ENCODE results near the gene SIL1. TPM values are rescaled to one million over a fixed set of nuclear protein-coding genes. Genes with fewer than 3 reads are reported as not detected.
"Not testable (repeated sequence)": the region's sequence is repeated elsewhere in the genome, so short reads cannot be mapped to it uniquely, and the experiment has no call there.

The SIL1 gene
- total RNA-seq, 1 experiment from 2014 or later: 46.5 TPM

DNA sequence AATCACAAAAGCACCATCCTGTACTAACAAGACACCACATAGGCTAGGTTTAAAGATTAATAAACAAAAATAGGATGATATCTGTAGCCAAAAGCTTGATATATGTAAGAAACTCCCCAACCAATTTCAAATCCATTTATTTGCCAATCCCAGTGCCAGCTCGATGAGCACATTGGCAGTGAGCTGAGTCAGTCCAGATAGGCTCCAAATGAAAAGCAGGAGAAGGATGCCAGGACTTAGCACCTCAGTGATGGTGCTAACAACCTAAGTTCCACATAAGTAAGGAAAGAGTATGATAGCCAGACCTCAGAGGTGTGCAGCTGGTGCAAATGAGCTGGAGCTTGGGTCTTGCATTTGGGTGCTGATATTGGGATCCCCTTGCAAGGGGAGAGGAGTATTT is 158.1 kb downstream of the SIL1 start:
- H3K4me3 ChIP-seq: no peak overlapping the region
- no peaks in the 10 kb centered on the region for H3K9me2 ChIP-seq (ENCODE audit: insufficient read depth)
- no peaks in the 10 kb centered on the region for H3F3A ChIP-seq (ENCODE audit: insufficient read depth, low read depth)
- CTCF ChIA-PET: interaction anchor here (0.6 kb wide), 1 partner anchor 247 kb away, joined by 4 read pairs; no protein-coding TSS in a partner anchor
- no peak for TF ChIP-seq EZH2 (IDR thresholded peaks at IDR 0.05; ENCODE audit: low read depth)
- TF ChIP-seq, protein P1, sequence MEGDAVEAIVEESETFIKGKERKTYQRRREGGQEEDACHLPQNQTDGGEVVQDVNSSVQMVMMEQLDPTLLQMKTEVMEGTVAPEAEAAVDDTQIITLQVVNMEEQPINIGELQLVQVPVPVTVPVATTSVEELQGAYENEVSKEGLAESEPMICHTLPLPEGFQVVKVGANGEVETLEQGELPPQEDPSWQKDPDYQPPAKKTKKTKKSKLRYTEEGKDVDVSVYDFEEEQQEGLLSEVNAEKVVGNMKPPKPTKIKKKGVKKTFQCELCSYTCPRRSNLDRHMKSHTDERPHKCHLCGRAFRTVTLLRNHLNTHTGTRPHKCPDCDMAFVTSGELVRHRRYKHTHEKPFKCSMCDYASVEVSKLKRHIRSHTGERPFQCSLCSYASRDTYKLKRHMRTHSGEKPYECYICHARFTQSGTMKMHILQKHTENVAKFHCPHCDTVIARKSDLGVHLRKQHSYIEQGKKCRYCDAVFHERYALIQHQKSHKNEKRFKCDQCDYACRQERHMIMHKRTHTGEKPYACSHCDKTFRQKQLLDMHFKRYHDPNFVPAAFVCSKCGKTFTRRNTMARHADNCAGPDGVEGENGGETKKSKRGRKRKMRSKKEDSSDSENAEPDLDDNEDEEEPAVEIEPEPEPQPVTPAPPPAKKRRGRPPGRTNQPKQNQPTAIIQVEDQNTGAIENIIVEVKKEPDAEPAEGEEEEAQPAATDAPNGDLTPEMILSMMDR (conservative IDR thresholded peaks at IDR 0.05): no peak
- H3K79me2 ChIP-seq (ENCODE audit: low read depth): no peaks in the 10 kb centered on the region
- no TSS peak for BruUV-seq (replicated peaks)
- intact Hi-C loops (cut with micrococcal nuclease; ENCODE audit: unreplicated experiment): no loop called here
- no peak overlapping the region for H2AFZ ChIP-seq
- H3K4me1 ChIP-seq (replicated peaks; ENCODE audit: insufficient read depth): no peaks in the 10 kb centered on the region
- H3K27ac ChIP-seq: no peak overlapping the region
- H3K27me3 ChIP-seq (ENCODE audit: insufficient read depth, low read depth): no peaks in the 10 kb centered on the region
- no peaks in the 10 kb centered on the region for H4K20me1 ChIP-seq (ENCODE audit: insufficient read depth)
- H3K4me2 ChIP-seq: no peak overlapping the region
- no peaks in the 10 kb centered on the region for H3K9me3 ChIP-seq (ENCODE audit: insufficient read depth, low read depth)
- no peak for DNase-seq
- no peaks in the 10 kb centered on the region for H3K36me3 ChIP-seq (ENCODE audit: low read depth)
- POLR2A ChIA-PET (ENCODE audit: unreplicated experiment): no interaction called here

DNA sequence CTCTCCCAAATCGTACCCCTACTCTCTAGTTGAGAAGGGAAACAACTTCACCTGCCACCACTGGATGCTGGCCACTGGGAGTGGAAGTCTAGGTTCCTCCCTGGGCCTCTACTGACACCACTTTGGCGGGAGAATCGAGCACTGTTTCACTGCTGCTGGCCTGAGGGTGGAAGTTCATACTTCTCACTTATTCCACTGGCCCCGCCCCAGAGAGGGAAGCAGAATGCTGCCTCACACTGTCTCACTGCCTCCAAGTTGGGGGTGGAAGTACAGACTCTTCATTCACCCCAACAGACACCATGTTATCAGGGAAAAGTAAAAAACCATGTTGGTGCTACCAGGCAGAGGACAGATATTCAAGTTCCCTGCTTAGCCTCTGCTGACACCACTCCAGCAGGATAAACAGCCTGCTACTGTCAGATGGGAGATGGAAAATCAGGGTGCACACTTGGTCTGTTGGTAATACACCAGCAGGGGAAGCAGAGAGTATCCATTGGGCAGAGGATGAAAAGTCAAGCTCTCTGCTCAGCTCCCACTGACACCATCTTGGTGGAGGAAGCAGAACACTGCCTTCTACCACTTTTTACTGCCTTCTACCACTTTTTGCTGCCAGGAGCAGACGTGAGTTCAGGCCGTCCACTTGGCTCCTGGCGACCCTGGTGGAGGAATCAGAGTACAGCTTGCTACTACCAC is 159.4 kb downstream of the SIL1 start:
- Histone ChIP-seq H3K4me3 (no peak overlapping the region), H3K4me2 (no peak overlapping the region), H3K27ac (no peak overlapping the region), H3K79me2 (ENCODE audit: low read depth) (no peaks in the 10 kb centered on the region), H3K9me3 (ENCODE audit: insufficient read depth, low read depth) (no peaks in the 10 kb centered on the region), H3K4me1 (replicated peaks; ENCODE audit: insufficient read depth) (no peaks in the 10 kb centered on the region), H3K9me2 (ENCODE audit: insufficient read depth) (no peaks in the 10 kb centered on the region), H3F3A (ENCODE audit: insufficient read depth, low read depth) (no peaks in the 10 kb centered on the region), H2AFZ (no peak overlapping the region), H4K20me1 (ENCODE audit: insufficient read depth) (no peaks in the 10 kb centered on the region), H3K36me3 (ENCODE audit: low read depth) (no peaks in the 10 kb centered on the region), H3K27me3 (ENCODE audit: insufficient read depth, low read depth) (no peaks in the 10 kb centered on the region)
- no peak for TF ChIP-seq EZH2 (IDR thresholded peaks at IDR 0.05; ENCODE audit: low read depth)
- TF ChIP-seq, protein P1 (conservative IDR thresholded peaks at IDR 0.05): no peak; the same call in 1 of the 2 replicates
- BruUV-seq (replicated peaks): no TSS peak
- no peak for DNase-seq
- CTCF ChIA-PET: interaction anchor here (0.6 kb wide), 1 partner anchor 195 kb away, joined by 8 read pairs; no protein-coding TSS in a partner anchor
- intact Hi-C loops (cut with micrococcal nuclease; ENCODE audit: unreplicated experiment): no loop called here
- POLR2A ChIA-PET (ENCODE audit: unreplicated experiment): interaction anchor here (0.7 kb wide), 1 partner anchor 13 kb away, joined by 5 read pairs; no protein-coding TSS in a partner anchor

GRCh38 chr5:139037732-139038131 is 160.4 kb downstream of the SIL1 start:
- Histone ChIP-seq H3K9me3 (ENCODE audit: insufficient read depth, low read depth) (no peaks in the 10 kb centered on the region), H3K27ac (no peak overlapping the region), H3K4me2 (no peak overlapping the region), H3F3A (ENCODE audit: insufficient read depth, low read depth) (no peaks in the 10 kb centered on the region), H3K79me2 (ENCODE audit: low read depth) (no peaks in the 10 kb centered on the region), H3K4me3 (no peak overlapping the region), H3K36me3 (ENCODE audit: low read depth) (no peaks in the 10 kb centered on the region), H3K4me1 (replicated peaks; ENCODE audit: insufficient read depth) (no peaks in the 10 kb centered on the region), H3K9me2 (ENCODE audit: insufficient read depth) (no peaks in the 10 kb centered on the region), H4K20me1 (ENCODE audit: insufficient read depth) (no peaks in the 10 kb centered on the region), H2AFZ (no peak overlapping the region), H3K27me3 (ENCODE audit: insufficient read depth, low read depth) (no peaks in the 10 kb centered on the region)
- TF ChIP-seq, protein P1 (conservative IDR thresholded peaks at IDR 0.05): no peak
- TF ChIP-seq EZH2 (IDR thresholded peaks at IDR 0.05; ENCODE audit: low read depth): no peak
- CTCF ChIA-PET: no interaction called here
- intact Hi-C loops (cut with micrococcal nuclease; ENCODE audit: unreplicated experiment): no loop called here
- DNase-seq: no peak
- BruUV-seq (replicated peaks): no TSS peak
- POLR2A ChIA-PET (ENCODE audit: unreplicated experiment): no interaction called here

GRCh38 chr5:139036332-139036731 is 161.8 kb downstream of the SIL1 start:
- H3K79me2 ChIP-seq (ENCODE audit: low read depth); H3K9me2 ChIP-seq (ENCODE audit: insufficient read depth); H3K4me2 ChIP-seq; H3K27ac ChIP-seq; H4K20me1 ChIP-seq (ENCODE audit: insufficient read depth); intact Hi-C loops (cut with micrococcal nuclease; ENCODE audit: unreplicated experiment); H3K9me3 ChIP-seq (ENCODE audit: insufficient read depth, low read depth); H3F3A ChIP-seq (ENCODE audit: insufficient read depth, low read depth); DNase-seq; POLR2A ChIA-PET (ENCODE audit: unreplicated experiment); H2AFZ ChIP-seq; H3K4me3 ChIP-seq; BruUV-seq (replicated peaks); H3K27me3 ChIP-seq (ENCODE audit: insufficient read depth, low read depth); H3K4me1 ChIP-seq (replicated peaks; ENCODE audit: insufficient read depth); H3K36me3 ChIP-seq (ENCODE audit: low read depth); CTCF ChIA-PET: not testable (repeated sequence)
